ENCODE data around the gene TENT4A.

The TENT4A gene

DNA sequence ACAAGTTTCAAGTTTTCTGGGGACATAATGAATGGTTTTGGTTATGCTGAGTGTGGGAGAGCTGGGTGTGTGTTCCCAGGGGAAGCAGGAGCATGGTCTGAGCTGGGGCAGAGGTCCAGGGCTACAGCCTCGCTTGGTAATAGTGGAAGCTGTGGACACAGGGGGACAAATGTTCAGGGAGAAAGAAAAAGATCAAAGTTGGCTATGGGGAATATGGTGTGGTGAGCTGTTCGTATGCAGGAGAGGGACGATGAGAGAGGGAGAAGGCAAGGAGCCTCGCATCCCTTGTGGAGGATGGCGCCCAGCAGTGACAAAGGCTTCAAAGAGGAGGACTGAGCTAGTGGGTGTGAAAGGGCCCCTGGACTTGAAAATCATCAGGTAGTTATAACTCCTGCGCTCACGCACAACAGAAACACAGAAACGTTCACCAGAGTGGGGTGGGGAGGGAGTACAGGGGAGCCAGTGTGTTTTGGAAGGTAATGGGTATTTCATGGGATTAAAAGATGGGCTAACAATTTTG, 77.2 kb downstream of the TENT4A start:
- DNase-seq (ENCODE audit: low spot score) = no peak
- ChIA-PET CTCF (interaction anchor here (0.6 kb wide), 1 partner anchor 25 kb away, joined by 5 read pairs; no protein-coding TSS in a partner anchor), POLR2A (ENCODE audit: low non-redundant PET) (no interaction called here)
- H3K27ac ChIP-seq = no peak overlapping the region
- no peak for TF ChIP-seq CTCF (conservative IDR thresholded peaks at IDR 0.05; ENCODE audit: low read depth)

DNA sequence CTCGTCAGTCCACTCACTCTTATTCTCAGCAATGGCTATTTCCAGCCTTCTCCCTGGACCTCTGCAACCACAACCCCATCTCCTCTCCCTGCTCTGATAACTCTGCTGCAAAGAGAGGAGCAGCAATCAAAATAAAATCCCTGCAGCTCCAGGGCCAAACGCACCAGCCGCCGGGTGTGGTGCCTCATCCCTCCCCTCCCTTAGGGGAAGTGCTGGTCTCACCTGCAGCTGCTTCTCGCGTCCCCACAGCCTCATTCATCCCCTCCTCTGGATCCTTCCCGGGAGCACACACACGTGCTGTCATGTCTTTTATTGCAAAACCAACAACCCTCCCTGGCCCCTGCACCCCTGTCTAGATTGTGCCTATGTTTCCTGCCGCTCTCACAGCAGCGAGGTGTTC, 77.8 kb downstream of the TENT4A start:
- CTCF ChIA-PET = interaction anchor here (0.6 kb wide), 1 partner anchor 26 kb away, joined by 5 read pairs; no protein-coding TSS in a partner anchor
- POLR2A ChIA-PET (ENCODE audit: low non-redundant PET) = no interaction called here
- no peak overlapping the region for H3K27ac ChIP-seq
- no peak for DNase-seq (ENCODE audit: low spot score)
- no peak for TF ChIP-seq CTCF (conservative IDR thresholded peaks at IDR 0.05; ENCODE audit: low read depth)

GRCh38 chr5:6792376-6792775, 79.1 kb downstream of the TENT4A start:
- no peak overlapping the region for H3K27ac ChIP-seq
- no peak for TF ChIP-seq CTCF (conservative IDR thresholded peaks at IDR 0.05; ENCODE audit: low read depth)
- DNase-seq (ENCODE audit: low spot score) = no peak
- ChIA-PET POLR2A (ENCODE audit: low non-redundant PET) (no interaction called here), CTCF (no interaction called here)

GRCh38 chr5:6792911-6793471, 79.8 kb downstream of the TENT4A start:
- no peak overlapping the region for H3K27ac ChIP-seq
- TF ChIP-seq CTCF (conservative IDR thresholded peaks at IDR 0.05; ENCODE audit: low read depth) = no peak
- no peak for DNase-seq (ENCODE audit: low spot score)
- ChIA-PET CTCF (no interaction called here), POLR2A (ENCODE audit: low non-redundant PET) (no interaction called here)

DNA sequence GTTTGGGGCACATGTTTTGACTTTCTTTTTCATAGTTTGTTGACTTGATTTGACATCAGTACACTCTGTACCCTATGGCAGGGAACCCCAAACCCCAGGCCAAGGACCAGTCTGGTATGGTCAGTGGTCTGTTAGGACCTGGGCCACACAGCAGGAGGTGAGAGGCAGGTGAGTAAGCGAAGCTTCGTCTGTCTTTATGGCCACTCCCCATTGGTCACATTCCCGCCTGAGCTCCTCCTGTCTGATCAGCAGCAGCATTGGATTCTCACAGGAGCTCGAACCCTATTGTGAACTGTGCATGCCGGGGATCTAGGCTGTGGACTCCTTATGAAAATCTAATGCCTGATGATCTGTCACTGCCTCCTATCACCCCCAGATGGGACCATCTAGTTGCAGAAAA, 88.0 kb downstream of the TENT4A start:
- H3K27ac ChIP-seq = no peak overlapping the region
- ChIA-PET POLR2A (ENCODE audit: low non-redundant PET) (no interaction called here), CTCF (no interaction called here)
- TF ChIP-seq CTCF (conservative IDR thresholded peaks at IDR 0.05; ENCODE audit: low read depth) = no peak
- DNase-seq (ENCODE audit: low spot score) = no peak

- no peak overlapping the region for H3K27ac ChIP-seq
- POLR2A ChIA-PET (ENCODE audit: low non-redundant PET) = no interaction called here
- CTCF ChIA-PET = interaction anchor here (0.6 kb wide), 1 partner anchor 74 kb away, joined by 3 read pairs; no protein-coding TSS in a partner anchor
- no peak for DNase-seq (ENCODE audit: low spot score)
- no peak for TF ChIP-seq CTCF (conservative IDR thresholded peaks at IDR 0.05; ENCODE audit: low read depth)
These were observed 90.8 kb downstream of the TENT4A start for GRCh38 chr5:6803981-6804550.

All from RWPE1 (cell line).